Measurements from ENCODE around the gene SLC2A1. TPM values are rescaled to one million over a fixed set of nuclear protein-coding genes. Genes with fewer than 3 reads are reported as not detected.

The SLC2A1 gene
- polyA plus RNA-seq, 4 donors: 33.6 to 67.5 (median 44.3) TPM

DNA sequence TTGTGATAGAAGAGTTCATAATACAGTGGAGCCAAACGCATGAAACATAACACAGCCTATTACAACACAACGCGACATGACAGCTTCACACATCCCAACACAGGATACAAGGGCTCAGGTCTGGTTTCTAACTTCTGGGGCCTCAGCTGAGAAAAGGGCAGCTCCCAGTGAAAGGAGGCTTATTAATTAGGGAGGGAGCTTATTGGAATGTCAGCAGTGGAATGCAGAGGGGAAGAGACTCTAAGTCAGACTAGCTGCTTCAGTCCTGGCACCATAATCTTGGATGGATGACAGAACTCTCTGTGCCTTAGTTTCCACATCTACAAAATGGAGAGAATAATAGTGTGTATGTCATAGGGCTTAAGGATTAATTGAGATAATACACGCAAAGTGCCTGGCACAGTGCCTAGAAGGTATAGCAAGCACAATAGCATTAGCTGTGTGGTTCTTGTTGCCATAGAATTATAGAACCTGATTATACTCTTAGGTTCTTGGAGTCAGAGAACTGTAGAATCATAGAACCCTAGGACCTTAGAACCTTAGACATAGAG is 22.7 kb upstream of the SLC2A1 start:
- no peak for DNase-seq (ENCODE audit: low read depth in 4 of 4, low spot score in 3 of 4)

DNA sequence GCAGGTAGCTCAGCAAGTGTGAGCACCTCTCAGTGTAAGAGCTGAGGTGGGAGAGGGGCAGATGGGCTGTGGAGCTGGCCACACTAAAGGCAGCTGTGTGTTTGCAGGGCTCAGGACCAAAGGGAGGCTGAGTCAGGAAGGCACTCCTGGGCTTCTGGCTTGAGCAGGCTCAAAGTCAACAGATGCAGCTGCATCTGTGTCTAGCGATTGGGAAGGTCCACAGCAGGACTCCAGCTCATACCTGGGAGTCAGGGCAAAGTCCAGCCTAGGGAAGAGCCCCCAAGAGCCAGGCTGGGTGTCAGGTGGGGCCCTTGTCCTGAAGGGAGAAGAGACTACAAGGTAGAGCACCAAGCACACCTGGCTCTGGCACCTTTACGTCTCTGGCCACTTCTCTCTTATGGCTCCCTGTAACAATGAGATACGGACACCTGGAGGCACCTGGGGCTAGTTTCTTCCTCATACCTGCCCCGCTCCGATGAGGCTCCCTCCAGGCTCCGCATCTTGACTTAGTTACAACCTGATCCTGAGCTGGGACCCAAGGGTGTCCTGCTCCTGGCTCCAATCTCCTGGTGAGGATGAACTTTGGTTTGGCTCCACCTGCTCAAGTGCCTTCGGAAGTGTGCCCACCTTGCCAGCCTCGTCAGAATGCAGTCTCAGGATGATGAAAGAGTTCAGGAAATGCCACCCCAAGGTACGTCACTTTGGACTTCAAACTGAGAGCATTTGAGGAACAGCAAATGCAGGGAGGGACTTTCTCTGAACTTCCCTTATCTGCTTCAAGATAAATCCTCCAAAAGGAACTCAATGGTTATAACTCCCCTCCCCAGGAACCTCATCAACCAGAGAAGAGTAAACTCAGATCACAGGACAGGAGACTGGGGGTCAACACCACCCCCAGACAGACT is 21.5 kb upstream of the SLC2A1 start:
- DNase-seq (ENCODE audit: low read depth in 4 of 4, low spot score in 3 of 4): no peak

DNA sequence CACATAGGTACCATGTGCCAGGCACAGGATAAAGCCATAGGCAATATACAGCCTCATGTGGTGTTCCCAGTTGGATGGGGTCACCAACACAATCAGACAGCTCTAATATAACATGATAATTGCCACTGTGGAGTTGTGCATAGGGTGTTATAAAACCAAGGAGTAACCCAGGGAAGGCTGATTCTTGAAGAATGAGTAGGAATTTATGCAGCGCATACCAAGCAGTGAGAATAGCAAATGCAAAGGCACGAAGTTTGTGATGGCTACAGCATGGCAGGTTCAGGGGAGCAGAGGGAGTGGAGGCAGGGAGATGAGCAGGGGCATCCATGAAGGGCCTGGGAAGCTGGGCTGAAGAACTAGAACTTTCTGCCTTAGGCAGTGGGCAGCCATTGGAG is 20.4 kb upstream of the SLC2A1 start:
- DNase-seq (ENCODE audit: low read depth in 4 of 4, low spot score in 3 of 4): no peak

DNA sequence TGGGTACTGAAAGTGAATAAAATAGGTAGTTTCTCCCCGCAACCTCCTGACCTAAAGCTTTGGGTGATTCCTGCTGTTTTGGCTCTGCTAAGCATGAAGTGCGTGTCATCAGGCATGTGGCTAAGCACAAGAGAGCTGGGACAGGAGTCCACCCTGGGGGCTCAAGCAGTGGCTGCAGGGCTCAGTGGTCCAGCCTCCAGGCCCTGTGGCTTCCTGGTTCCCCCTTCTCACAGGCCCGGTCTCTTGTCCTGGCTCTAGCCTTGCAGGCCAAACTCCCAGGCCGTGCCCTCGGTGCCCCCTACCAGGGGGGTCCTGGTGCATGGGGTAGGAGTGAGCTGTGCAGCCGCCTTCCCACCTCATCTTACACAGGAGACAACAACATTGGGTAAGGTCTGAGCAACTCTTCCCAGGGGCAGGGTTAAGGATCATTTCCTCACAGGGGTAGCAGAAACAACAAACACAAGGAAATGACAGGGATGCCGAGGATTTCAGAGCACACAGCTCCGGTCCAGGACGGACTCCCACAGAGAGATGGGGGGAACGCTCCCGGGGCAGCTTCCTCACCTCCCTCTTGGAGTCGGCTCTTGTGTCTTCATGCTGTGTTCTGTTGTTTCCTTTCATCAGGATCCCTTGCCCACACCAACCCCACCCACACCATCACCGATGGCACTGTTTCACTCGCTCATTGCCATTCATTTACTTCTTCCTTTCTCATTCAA is 19.8 kb upstream of the SLC2A1 start:
- DNase-seq (ENCODE audit: low read depth in 4 of 4, low spot score in 3 of 4): no peak

DNA sequence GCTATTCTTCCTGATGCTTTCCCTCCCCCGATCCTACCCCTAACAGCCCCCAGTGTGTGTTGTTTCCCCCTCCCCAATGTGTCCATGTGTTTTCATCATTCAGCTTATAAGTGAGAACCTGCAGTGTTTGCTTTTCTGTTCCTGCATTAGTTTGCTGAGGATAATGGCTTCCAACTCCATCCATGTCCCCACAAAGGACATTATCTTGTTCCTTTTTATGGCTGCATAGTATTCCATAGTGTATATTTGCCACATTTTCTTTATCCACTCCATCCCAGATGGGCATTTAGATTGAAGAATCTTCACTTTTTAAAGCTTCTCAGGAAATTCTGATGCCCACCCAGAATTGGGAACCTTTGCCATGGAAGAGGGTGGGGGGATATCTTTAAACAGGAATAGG is 19.0 kb upstream of the SLC2A1 start:
- no peak for DNase-seq (ENCODE audit: low read depth in 4 of 4, low spot score in 3 of 4)

DNA sequence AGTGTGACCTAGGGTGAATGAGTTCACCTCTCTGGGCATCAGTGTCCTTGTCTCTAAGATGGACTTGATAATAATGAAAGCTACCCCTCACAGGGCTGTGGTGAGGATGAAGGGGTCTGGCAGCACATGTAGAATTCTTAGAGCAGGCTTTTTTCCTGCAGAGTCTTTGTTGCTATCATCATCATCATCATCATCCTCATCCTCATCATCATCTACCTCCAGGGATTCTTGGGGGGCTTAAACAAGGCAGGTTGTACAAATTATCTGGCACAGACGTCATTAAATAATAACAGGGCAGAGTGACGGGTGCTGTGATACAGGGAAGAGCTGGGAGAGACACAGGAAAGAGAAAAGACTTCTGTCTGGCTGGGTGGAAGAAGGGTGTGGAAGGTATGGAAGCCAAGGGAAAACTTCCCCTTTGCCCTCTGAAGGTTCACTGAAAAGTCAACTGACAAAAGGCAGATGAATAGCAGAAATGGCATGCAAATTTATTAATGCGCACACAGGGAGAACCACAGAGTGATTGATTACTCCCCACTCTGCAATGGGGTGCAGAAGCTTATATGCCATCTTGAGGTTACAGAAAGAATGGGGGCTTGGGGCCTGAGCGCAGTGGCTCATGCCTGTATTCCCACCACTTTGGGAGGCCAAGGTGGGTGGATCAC is 17.0 kb upstream of the SLC2A1 start:
- no peak for DNase-seq (ENCODE audit: low read depth in 4 of 4, low spot score in 3 of 4)

DNA sequence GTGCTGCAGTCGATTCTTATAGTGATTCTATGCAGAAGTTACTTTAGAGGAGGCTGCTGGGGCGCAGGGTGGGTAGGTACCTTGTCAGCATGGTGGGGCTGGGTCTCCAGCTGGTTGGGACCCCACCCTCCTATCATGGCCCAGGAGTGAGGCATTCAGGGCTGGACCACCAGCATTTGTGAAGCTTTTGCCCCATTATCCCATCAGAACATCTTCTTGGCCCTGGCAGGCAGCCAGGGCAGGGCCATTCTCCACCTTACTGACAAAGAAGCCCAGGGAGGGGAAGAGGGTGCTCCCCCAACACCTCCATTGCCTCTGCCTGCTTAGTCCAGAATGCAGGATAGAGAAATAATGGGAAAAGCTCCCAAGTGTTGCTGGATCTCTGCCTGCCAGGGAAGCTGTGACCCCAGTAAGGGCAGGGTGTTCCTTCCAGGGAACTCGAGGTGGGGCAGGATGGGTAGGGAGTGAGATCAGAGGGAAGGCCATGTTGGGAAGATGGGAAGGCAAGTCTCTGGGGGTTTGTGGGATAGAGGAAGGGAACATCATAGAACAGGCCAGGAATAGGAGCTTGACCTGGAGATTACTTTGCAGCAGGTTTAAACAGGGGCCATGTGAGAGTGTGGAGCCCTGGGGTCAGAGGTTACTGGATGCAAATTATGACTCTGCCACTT is 16.2 kb upstream of the SLC2A1 start:
- DNase-seq (ENCODE audit: low read depth in 4 of 4, low spot score in 3 of 4): no peak

DNA sequence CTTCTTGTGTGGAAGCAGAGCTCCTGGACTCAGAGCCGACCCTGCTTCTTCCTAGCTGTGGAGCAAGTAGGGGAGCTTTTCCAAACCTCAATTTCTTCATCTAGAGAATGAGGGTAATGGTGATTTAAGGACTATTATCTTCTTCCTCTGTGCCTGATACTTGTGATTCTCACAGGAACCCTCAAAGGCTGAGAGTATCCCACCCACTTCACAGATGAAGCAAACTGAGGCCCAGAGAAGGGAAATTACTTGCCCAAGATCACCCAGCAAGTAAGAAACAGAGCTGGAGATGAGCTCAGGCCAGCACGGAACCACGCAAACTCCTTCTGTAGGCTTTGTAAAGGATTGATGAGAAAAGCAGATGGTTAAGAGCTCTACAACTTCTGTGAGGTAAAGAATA is 15.1 kb upstream of the SLC2A1 start:
- no peak for DNase-seq (ENCODE audit: low read depth in 4 of 4, low spot score in 3 of 4)

DNA sequence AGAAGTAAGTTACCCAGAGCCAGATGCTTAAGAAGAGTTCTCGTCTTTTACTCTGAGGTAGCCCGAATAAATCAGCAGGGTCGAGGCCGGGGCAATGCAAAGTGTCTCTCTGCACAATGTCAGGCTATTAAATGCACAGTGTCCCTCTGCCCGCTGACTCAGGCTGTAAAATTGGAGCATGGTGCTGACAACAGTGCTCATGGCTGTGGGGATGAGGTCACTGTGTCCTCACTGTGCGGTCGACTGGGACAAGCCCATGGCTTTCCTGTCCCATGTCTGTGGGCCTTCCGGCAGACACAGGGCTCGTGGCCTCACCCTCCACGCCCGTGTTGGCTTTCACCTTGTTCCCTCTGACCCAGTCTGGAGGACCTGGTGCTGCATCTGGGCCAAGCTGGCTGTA is 14.6 kb upstream of the SLC2A1 start:
- DNase-seq (ENCODE audit: low read depth in 4 of 4, low spot score in 3 of 4): no peak

DNA sequence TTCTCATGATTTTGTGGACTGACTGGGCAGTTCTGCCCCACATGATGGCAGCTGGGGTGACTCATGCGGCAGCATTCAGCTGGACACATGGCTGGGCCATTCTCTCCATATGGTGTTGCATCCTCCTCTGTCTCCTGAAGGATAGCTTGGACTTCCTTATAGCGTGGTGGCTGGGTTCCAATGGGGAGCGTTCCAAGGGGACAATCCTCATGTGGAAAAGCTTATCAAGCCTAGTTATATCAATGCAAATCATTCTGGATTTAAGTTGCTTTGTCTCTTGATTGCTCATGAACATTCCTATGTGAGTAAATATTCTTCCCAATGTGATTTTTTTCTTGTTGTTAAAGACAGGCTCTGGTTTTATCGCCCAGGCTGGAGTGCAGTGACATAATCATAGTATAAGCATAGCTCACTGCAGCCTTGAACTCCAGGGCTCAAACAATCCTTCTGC is 13.2 kb upstream of the SLC2A1 start:
- DNase-seq (ENCODE audit: low read depth in 4 of 4, low spot score in 3 of 4): no peak

DNA sequence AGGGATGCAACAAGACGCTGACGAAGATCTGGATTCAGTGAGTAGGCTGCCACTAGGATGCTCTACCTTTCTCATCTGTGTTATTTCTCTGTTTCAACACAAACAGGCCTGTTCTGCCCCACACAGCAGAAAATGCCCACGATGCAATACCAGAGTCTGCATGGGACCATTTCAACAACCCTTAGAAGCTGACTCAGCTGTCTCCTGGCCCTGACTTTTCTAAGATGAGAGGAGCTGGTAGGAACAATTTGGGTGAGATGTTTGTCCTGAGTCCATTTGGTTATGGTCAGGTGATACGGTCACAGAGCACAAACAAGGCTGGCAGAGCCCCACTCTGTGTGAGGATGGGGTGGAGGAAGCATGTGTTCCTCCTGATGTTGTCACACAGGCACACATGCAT is 11.5 kb upstream of the SLC2A1 start:
- DNase-seq (ENCODE audit: low read depth in 4 of 4, low spot score in 3 of 4): no peak

DNA sequence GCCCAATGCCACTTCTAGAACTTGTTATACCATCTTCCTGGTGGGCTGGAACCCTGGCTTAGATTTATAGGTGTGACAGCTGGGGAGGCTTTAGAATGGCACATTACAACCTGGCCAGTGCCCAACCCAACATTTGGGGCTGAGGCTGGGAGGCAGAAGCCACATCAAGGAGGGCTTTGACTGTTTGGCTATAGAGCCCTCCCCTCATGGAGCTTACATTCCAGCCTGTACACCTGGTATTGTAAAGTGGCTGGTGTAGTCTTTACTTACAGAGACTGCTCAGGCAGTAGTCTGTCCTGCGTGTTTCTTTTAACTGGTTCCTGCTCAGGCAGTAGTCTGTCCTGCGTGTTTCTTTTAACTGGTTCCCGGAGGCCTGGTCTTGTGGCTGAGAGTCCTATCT is 10.0 kb upstream of the SLC2A1 start:
- no peak for DNase-seq (ENCODE audit: low read depth in 4 of 4, low spot score in 3 of 4)

DNA sequence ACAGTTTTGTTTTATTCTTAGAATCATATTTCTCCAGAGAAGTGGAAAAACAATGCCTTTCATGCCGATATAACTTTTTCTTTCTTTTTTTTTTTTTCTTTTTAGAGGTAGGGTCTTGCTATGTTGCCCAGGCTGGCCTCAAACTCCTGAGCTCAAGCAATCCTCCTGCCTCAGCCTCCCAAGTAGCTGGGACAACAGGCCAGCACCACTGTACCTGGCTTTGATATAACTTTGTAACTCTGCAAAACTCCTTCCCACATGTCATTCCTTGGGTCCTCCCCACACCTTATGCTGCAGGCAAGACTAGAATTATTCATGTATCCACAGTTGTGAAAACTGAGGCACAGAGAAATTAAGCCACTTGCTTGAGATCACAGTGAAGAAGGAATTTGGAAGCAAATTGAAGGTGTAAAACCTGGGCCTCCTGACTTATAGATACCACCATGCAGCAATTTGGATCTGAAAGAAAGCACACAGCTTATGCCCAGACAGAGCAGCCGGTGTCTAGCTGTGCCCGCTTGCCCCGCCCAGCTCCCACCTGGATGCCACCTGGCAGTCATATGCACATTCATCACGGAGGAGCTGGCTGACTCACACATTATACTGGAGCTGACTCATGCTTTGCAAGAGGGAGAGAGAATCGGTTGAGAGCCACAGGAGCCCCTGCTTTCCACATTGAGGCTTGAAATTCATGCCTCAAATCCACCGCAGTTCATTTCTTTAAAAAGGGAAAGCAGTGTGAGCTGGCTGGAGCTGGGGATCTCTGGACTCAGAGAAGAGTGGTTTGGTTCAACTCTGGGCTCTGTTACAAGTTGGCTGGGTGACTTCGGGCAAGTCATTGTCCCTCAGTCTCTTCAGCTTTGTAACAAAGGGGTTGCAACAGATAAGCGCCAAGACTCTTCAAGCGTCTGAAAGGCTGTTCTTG is 8.3 kb upstream of the SLC2A1 start:
- no peak for DNase-seq (ENCODE audit: low read depth in 4 of 4, low spot score in 3 of 4)

DNA sequence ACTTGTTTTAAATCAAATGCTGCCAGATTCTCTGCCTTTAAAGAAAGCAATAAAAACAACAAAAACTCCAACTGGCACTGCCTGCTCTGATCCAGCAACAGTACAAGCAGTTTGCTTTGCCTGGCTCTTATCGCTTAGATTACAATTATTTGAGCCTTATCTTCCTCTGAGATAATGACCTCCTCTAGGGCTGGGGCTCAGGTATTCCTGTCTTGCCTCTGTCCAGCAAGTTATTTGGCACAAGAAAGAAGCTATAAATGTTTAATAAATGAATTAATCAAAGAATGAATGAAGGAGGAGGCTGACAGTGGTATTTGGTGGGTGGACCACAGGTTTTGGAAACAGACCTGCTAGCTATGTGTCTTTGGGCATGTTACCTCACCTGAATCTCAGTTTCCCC is 6.7 kb upstream of the SLC2A1 start:
- no peak for DNase-seq (ENCODE audit: low read depth in 4 of 4, low spot score in 3 of 4)

DNA sequence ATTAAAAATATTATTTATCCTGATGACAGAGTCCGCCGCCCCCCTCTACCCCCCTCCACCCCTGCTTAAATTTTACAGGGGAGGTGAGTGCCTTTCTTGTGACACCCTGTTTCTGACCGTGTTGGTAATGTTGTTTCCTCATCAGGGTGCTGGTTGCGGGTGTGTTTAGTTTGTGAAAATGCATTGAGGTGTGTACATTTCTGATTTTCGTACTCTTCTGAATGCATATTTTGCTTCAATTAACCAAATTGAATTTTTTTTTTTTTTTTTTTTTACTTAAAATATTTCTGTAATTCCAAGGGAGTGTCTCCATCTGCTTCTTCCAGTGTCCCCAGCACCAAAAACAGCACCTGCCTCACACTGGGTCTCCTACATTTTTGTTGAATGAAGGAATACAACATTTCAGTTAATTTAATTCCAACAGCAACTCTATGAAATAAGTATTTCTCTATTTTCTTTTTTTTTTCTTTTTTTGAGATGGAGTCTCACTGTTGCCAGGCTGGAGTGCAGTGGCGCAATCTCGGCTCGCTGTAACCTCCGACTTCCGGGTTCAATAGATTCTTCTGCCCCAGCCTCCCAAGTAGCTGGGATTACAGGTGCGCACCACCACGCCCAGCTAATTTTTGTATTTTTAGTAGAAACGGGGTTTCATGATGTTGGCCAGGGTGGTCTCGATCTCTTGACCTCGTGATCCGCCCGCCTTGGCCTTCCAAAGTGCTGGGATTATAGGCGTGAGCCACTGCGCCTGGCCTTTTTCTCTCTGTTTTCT is 5.6 kb upstream of the SLC2A1 start:
- DNase-seq (ENCODE audit: low read depth in 4 of 4, low spot score in 3 of 4): no peak

DNA sequence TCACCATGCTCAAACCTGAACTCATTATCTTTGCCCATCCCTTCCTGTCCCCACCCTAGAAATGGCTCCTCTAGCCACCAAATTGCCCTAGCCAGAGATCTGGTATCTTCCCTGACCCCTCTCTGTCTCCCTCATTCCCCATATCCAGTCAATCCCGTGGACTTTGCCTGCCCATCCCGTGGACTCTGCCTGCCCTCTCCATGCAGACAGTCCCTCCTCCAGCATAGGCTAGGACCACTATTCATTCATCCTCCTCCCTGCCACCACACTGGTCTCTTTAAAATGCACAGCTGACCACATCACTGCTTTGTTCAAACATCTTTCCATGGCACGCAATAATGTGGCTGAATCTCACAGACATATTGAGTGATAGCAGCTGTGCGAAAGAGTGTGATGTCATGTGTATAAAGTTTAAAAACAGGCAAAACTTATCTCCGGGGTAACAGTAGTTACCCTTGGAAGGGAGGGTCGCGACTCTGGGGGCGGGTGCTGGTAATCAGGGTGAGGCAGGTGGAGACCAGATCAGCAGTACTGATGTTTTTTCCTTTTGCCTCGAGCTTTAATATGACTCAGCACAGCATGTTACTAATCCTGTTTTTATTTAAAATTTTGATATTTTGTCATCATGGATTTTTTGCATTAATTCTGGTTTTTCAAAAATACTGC is 4.8 kb upstream of the SLC2A1 start:
- DNase-seq (ENCODE audit: low read depth in 4 of 4, low spot score in 3 of 4): no peak

DNA sequence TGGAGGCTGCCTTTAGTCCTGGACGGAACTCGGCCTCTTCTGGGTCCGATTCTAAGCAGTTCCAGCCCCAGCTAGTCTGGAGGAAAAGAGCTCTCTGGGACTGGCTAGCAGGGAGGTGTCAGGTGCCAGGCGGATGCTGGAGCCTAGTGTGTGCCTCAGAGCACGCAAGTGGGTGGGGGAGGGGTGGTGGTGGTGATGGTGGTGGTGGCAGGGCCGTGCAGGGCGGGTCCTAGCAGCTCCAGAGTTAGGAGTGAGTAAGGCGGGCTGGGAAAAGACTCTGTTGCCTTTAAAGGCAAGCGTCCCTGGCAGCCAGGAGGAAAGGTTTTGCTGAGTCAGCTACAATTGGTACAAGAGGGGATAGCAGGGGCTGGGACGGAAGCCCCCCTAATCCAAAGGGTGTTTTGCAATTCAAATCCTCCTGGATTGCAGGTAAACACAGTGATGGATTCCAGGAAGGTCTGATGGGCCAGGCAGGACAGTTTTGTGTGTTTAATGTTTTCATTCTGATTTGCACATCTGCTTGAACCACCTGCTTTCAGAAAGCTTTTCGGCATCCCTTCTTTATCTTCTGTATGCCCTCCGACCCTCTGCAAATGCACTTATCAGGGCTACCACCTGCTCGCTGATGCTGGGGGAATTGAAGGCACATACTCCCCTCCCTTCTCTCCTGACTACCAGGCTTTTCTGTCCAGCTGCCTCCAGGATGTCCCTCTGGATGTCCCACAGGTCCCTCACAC is 4.1 kb upstream of the SLC2A1 start:
- peak in 1 of 4 donors; percentile 34 for DNase-seq (ENCODE audit: low read depth in 4 of 4, low spot score in 3 of 4)

Measured in left renal pelvis (tissue), 4 donors.